Neuronal stem cell (in vitro differentiated cells): ENCODE data around the gene MAGI1.

Experiments used
- DNase-seq: peaks from one replicate; pipeline ENCODE4 v3.0.0-alpha.2; 2013; ENCODE audit warnings: low spot score
- H2AFZ ChIP-seq: one replicate; pipeline ENCODE4 v1.6.1; 2013; ENCODE audit warnings: mild to moderate bottlenecking, low read length, inconsistent platforms
- H2AK5ac ChIP-seq: 2 replicates; pipeline ENCODE4 v1.6.1; 2013; ENCODE audit warnings: low read depth, mild to moderate bottlenecking, inconsistent platforms, low read length, moderate library complexity, mixed read lengths
- H2BK120ac ChIP-seq: 2 replicates; pipeline ENCODE4 v1.6.1; 2013; ENCODE audit warnings: low read depth, mild to moderate bottlenecking, inconsistent platforms, low read length, moderate library complexity, mixed read lengths
- H2BK12ac ChIP-seq: one replicate; pipeline ENCODE4 v1.6.1; 2013; ENCODE audit warnings: low read length, inconsistent platforms
- H2BK15ac ChIP-seq: 2 replicates; pipeline ENCODE4 v1.6.1; 2013; ENCODE audit warnings: mild to moderate bottlenecking, low read length, inconsistent platforms, mixed read lengths
- H2BK5ac ChIP-seq: one replicate; pipeline ENCODE4 v1.6.1; 2013; ENCODE audit warnings: inconsistent platforms, mild to moderate bottlenecking, low read length, moderate library complexity
- H3K14ac ChIP-seq: one replicate; pipeline ENCODE4 v1.6.1; 2013; ENCODE audit warnings: low read length, inconsistent platforms
- H3K18ac ChIP-seq: 2 replicates; pipeline ENCODE4 v1.6.1; 2013; ENCODE audit warnings: low read length, inconsistent platforms
- H3K23ac ChIP-seq: 2 replicates; pipeline ENCODE4 v1.6.1; 2013; ENCODE audit warnings: low read depth, mild to moderate bottlenecking, mixed read lengths, low read length, inconsistent platforms; ENCODE audit not compliant: poor library complexity
- H3K27ac ChIP-seq: replicated peaks from 3 replicates; pipeline ENCODE4 v1.5.1; 2013; ENCODE audit warnings: low read length, inconsistent platforms
- H3K27me3 ChIP-seq, 3 experiments: 2 replicates each; pipeline ENCODE4 v1.6.1; 2013; ENCODE audit warnings: low read length in 3 of 3, mild to moderate bottlenecking in 2 of 3, inconsistent platforms in 1 of 3, low read depth in 1 of 3, mixed read lengths in 1 of 3, moderate library complexity in 1 of 3; ENCODE audit not compliant: control insufficient read depth in 3 of 3, insufficient read depth in 3 of 3
- H3K36me3 ChIP-seq, 2 donors: replicated peaks in 1 of 2; 2 replicates each; pipeline ENCODE4 v1.6.1; 2013; ENCODE audit warnings: low read length in 2 of 2; ENCODE audit not compliant: control insufficient read depth in 2 of 2, insufficient read depth in 2 of 2
- H3K4ac ChIP-seq: 2 replicates; pipeline ENCODE4 v1.6.1; 2013; ENCODE audit warnings: inconsistent platforms, mild to moderate bottlenecking, low read length, moderate library complexity
- H3K4me1 ChIP-seq, 2 donors: 1 replicate in 1 of 2; 2 replicates in 1 of 2; pipeline ENCODE4 v1.6.1; 2013; ENCODE audit warnings: low read length in 2 of 2, low read depth in 1 of 2; ENCODE audit not compliant: control insufficient read depth in 2 of 2, insufficient read depth in 1 of 2
- H3K4me2 ChIP-seq: one replicate; pipeline ENCODE4 v1.6.1; 2013; ENCODE audit warnings: mild to moderate bottlenecking, low read length, inconsistent platforms; ENCODE audit not compliant: insufficient read depth, poor library complexity, severe bottlenecking
- H3K4me3 ChIP-seq, 2 donors: 2 replicates each; pipeline ENCODE4 v1.5.1; 2013; ENCODE audit warnings: low read length in 2 of 2, mild to moderate bottlenecking in 2 of 2, inconsistent platforms in 1 of 2, moderate library complexity in 1 of 2
- H3K79me1 ChIP-seq: one replicate; pipeline ENCODE4 v1.6.1; 2013; ENCODE audit warnings: low read depth, mild to moderate bottlenecking, inconsistent platforms, low read length, moderate library complexity
- H3K9ac ChIP-seq: one replicate; pipeline ENCODE4 v1.6.1; 2013; ENCODE audit warnings: mild to moderate bottlenecking, low read depth, low read length, inconsistent platforms; ENCODE audit not compliant: poor library complexity
- H3K9me3 ChIP-seq, 2 donors: replicated peaks in 1 of 2; 2 replicates each; pipeline versions ENCODE3 to v1.6.1; 2013; ENCODE audit warnings: low read length in 2 of 2, mild to moderate bottlenecking in 2 of 2, inconsistent platforms in 1 of 2, low read depth in 1 of 2, mixed read lengths in 1 of 2, moderate library complexity in 1 of 2; ENCODE audit not compliant: control insufficient read depth in 2 of 2, insufficient read depth in 1 of 2
- H4K8ac ChIP-seq: one replicate; pipeline ENCODE4 v1.6.1; 2013; ENCODE audit warnings: low read depth, mild to moderate bottlenecking, inconsistent platforms, low read length, moderate library complexity
- H4K91ac ChIP-seq: one replicate; pipeline ENCODE4 v1.6.1; 2013; ENCODE audit warnings: low read length, low read depth, mild to moderate bottlenecking, inconsistent platforms; ENCODE audit not compliant: poor library complexity
- WGBS, 2 donors: extraction: QIAGEN DNeasy Blood & Tissue Kit; methylation state at CpG; one replicate each; pipeline ENCODE4 v1.1.7; 2013; ENCODE audit warnings: missing lambda C conversion rate in 2 of 2, mixed read lengths in 1 of 2; ENCODE audit not compliant: insufficient read length in 2 of 2, insufficient replicate concordance in 1 of 2; ENCODE audit errors: extremely low coverage in 2 of 2; 5-methylcytosine and 5-hydroxymethylcytosine counted together

The MAGI1 gene

DNA sequence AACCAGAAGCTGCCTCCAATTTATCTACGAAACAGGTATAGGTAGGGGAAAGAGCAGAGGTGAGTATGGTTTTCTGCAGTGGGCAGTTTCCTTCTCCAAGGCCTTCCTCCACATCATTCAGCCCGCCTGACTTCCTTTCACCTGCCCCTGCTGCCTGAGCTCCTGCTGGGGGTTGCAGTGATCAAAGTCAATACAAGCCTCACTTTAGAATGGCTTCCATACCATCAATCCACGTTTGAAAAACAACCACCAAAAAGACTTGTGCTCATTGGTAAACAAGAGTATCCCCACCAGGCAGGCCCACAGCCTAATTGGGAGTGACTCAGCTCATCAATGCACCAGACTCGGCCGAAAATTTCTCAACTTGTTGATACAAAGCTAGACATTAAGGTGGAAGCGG, 159.9 kb downstream of the MAGI1 start:
- no CpG with 5 or more reads among the region's 6 CpGs for WGBS, 2 donors
- no peaks in the 10 kb centered on the region for H3K9me3 ChIP-seq

DNA sequence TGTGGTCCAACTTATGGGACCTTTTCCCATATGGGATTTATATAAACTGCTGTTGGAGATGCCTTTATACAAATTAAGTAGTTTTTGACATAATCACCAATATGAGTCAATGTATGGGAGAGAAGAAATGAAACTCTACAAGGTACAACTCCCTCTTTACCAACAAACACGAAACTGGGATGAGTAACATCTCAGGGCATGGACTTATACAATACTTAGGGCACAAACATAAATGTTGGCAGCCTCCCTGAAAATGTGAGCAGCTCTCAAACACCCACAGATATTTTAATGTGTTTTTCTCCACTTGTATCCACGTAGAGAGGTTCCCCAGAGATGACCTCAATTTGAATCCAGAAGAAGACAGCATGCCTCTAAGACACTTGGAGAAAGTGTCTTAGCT, 161.6 kb downstream of the MAGI1 start:
- Histone ChIP-seq H3K4me1 (peaks cover 0 to 5% of the 10 kb centered on the region in 2 donors), H3K9me3 (no peaks in the 10 kb centered on the region), H3K23ac (no peak overlapping the region), H3K36me3 (no peaks in the 10 kb centered on the region), H2BK5ac (no peak overlapping the region), H3K27me3 (no peaks in the 10 kb centered on the region), H3K9ac (no peak overlapping the region), H3K14ac (no peak overlapping the region), H2AFZ (no peak overlapping the region), H3K27ac (no peak overlapping the region), H3K4me2 (no peak overlapping the region), H2BK15ac (no peak overlapping the region), H4K8ac (no peak overlapping the region), H2AK5ac (no peak overlapping the region), H2BK120ac (no peak overlapping the region), H3K4me3 (no peak overlapping the region), H3K18ac (no peak overlapping the region), H3K4ac (no peak overlapping the region), H4K91ac (no peak overlapping the region), H2BK12ac (no peak overlapping the region), H3K79me1 (peaks cover 3% of the 10 kb centered on the region)
- WGBS, 2 donors = no CpG with 5 or more reads among the region's 2 CpGs
- no peak for DNase-seq

More for the DNA sequence above, 159.9 kb downstream of the MAGI1 start:
- Histone ChIP-seq H3K4me1 (peaks cover 5 to 6% of the 10 kb centered on the region in 2 donors), H2BK12ac (no peak overlapping the region), H2BK120ac (no peak overlapping the region), H3K27ac (no peak overlapping the region), H3K18ac (no peak overlapping the region), H2BK5ac (no peak overlapping the region), H3K23ac (no peak overlapping the region), H4K8ac (no peak overlapping the region), H3K4me3 (no peak overlapping the region), H2AFZ (no peak overlapping the region), H3K9ac (no peak overlapping the region), H2BK15ac (no peak overlapping the region), H2AK5ac (no peak overlapping the region), H3K79me1 (peaks cover 3% of the 10 kb centered on the region), H4K91ac (no peak overlapping the region), H3K14ac (no peak overlapping the region), H3K27me3 (no peaks in the 10 kb centered on the region), H3K4me2 (no peak overlapping the region), H3K4ac (no peak overlapping the region), H3K36me3 (no peaks in the 10 kb centered on the region)
- no peak for DNase-seq

DNA sequence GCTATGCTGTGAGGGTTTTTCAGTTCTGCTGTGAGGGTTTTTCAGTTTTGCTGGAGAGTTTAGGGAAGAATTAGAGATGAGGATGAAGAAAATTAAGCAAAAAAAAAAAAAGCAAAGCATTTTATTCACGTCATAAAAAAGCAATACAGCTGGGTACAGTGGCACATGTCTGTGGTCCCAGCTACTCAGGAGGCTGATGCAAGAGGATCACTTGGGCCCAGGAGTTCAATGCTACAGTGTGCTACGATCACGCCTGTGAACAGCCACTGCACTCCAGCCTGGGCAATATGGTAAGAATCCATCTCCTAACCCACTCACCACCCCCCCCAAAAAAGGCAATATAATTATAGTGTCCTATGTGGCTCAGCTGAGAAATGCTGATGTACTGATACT, 162.7 kb downstream of the MAGI1 start:
- Histone ChIP-seq H3K4me2 (no peak overlapping the region), H2AFZ (no peak overlapping the region), H3K27me3 (no peaks in the 10 kb centered on the region), H3K27ac (no peak overlapping the region), H2BK12ac (no peak overlapping the region), H3K4me1 (peaks cover 7 to 12% of the 10 kb centered on the region in 2 donors), H3K9ac (no peak overlapping the region), H3K79me1 (peaks cover 3% of the 10 kb centered on the region), H2AK5ac (no peak overlapping the region), H3K36me3 (no peaks in the 10 kb centered on the region), H4K8ac (no peak overlapping the region), H3K18ac (no peak overlapping the region), H3K14ac (no peak overlapping the region), H2BK5ac (no peak overlapping the region), H3K9me3 (no peaks in the 10 kb centered on the region), H2BK120ac (no peak overlapping the region), H3K23ac (no peak overlapping the region), H3K4me3 (no peak overlapping the region), H4K91ac (no peak overlapping the region), H3K4ac (no peak overlapping the region), H2BK15ac (no peak overlapping the region)
- no CpG with 5 or more reads among the region's 3 CpGs for WGBS, 2 donors
- no peak for DNase-seq

DNA sequence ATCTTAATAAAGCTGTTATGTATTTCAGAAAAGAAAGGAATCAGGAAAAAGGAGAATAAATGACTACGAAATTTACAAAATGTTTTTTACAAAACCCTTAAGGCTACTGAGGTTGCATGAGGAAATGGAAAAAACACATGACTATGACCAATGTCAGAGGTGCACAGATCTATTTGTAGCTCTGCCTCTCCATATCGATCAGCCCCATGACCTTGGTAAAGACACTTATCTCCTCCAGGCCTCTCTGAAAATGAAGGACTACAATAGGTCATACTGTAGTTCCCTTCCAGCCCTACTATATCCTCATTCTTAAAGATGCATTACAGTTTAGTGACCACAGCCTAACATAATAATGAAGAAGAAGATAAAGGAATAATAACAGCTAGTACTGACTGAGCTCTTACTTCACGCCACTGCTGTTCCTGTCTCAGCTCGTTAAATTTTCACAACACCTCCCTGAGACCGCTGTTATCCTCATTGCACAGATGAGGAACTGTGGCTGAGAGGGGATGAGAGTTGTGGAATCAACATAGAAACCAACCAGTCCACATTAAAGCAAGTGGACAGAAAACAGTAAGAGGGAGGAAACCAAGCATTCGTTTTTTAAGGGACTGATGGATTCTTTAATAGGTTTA, 163.2 kb downstream of the MAGI1 start:
- Histone ChIP-seq H3K23ac (no peak overlapping the region), H3K4me1 (peaks cover 7 to 12% of the 10 kb centered on the region in 2 donors), H2BK5ac (no peak overlapping the region), H2AFZ (no peak overlapping the region), H4K8ac (no peak overlapping the region), H2BK120ac (no peak overlapping the region), H2AK5ac (no peak overlapping the region), H3K27ac (no peak overlapping the region), H3K4me3 (no peak overlapping the region), H3K18ac (no peak overlapping the region), H4K91ac (no peak overlapping the region), H3K4me2 (no peak overlapping the region), H3K4ac (no peak overlapping the region), H2BK12ac (no peak overlapping the region), H3K79me1 (peaks cover 3% of the 10 kb centered on the region), H3K36me3 (no peaks in the 10 kb centered on the region), H3K27me3 (no peaks in the 10 kb centered on the region), H2BK15ac (no peak overlapping the region), H3K14ac (no peak overlapping the region), H3K9ac (no peak overlapping the region), H3K9me3 (no peaks in the 10 kb centered on the region)
- no CpG with 5 or more reads among the region's 6 CpGs for WGBS, 2 donors
- no peak for DNase-seq
